ENCODE data around the gene CA11. TPM values are rescaled to one million over a fixed set of nuclear protein-coding genes. Genes with fewer than 3 reads are reported as not detected.

The CA11 gene
- total RNA-seq, 1 donor from 2014 or later = 7.8 TPM

- DNase-seq = peak; percentile 54
- H3K36me3 Mint-ChIP-seq (ENCODE audit: unreplicated experiment) = no peaks in the 10 kb centered on the region
- H3K4me3 Mint-ChIP-seq (ENCODE audit: unreplicated experiment) = peak overlapping the region; percentile 98
- TF ChIP-seq CTCF (IDR thresholded peaks at IDR 0.05; ENCODE audit: partially characterized antibody, unreplicated experiment) = no peak
- H3K27ac Mint-ChIP-seq (ENCODE audit: unreplicated experiment) = peak overlapping the region; percentile 90
- peaks cover 12% of the 10 kb centered on the region for H3K27me3 Mint-ChIP-seq (ENCODE audit: unreplicated experiment)
- peaks cover 24% of the 10 kb centered on the region for H3K4me1 Mint-ChIP-seq (ENCODE audit: low read depth, unreplicated experiment)
- H3K9me3 Mint-ChIP-seq (ENCODE audit: unreplicated experiment) = peaks cover 13% of the 10 kb centered on the region
Measured at GRCh38 chr19:48624791-48625723, 20.9 kb downstream of the CA11 start.

- DNase-seq = peak; percentile 100
- H3K36me3 Mint-ChIP-seq (ENCODE audit: unreplicated experiment) = no peaks in the 10 kb centered on the region
- peaks cover 15% of the 10 kb centered on the region for H3K9me3 Mint-ChIP-seq (ENCODE audit: unreplicated experiment)
Measured at GRCh38 chr19:48624067-48624594, 21.9 kb downstream of the CA11 start.

GRCh38 chr19:48623556-48624066 lies 22.4 kb downstream of the CA11 start:
- peaks cover 28% of the 10 kb centered on the region for H3K4me1 Mint-ChIP-seq (ENCODE audit: low read depth, unreplicated experiment)
- peaks cover 11% of the 10 kb centered on the region for H3K27me3 Mint-ChIP-seq (ENCODE audit: unreplicated experiment)
- peak overlapping the region; percentile 100 for H3K27ac Mint-ChIP-seq (ENCODE audit: unreplicated experiment)
- H3K4me3 Mint-ChIP-seq (ENCODE audit: unreplicated experiment) = peak overlapping the region; percentile 98
- H3K36me3 Mint-ChIP-seq (ENCODE audit: unreplicated experiment) = no peaks in the 10 kb centered on the region
- no peak for DNase-seq
- peaks cover 19% of the 10 kb centered on the region for H3K9me3 Mint-ChIP-seq (ENCODE audit: unreplicated experiment)
- no peak for TF ChIP-seq CTCF (IDR thresholded peaks at IDR 0.05; ENCODE audit: partially characterized antibody, unreplicated experiment)

More at GRCh38 chr19:48624067-48624594, 21.9 kb downstream of the CA11 start:
- TF ChIP-seq CTCF (IDR thresholded peaks at IDR 0.05; ENCODE audit: partially characterized antibody, unreplicated experiment) = no peak
- Mint-ChIP-seq H3K4me1 (ENCODE audit: low read depth, unreplicated experiment) (peaks cover 28% of the 10 kb centered on the region), H3K4me3 (ENCODE audit: unreplicated experiment) (peak overlapping the region; percentile 98), H3K27ac (ENCODE audit: unreplicated experiment) (peak overlapping the region; percentile 100), H3K27me3 (ENCODE audit: unreplicated experiment) (peaks cover 12% of the 10 kb centered on the region)

GRCh38 chr19:48619692-48620585 lies 26.0 kb downstream of the CA11 start:
- Mint-ChIP-seq H3K27me3 (ENCODE audit: unreplicated experiment) (peaks cover 14% of the 10 kb centered on the region), H3K9me3 (ENCODE audit: unreplicated experiment) (peaks cover 15% of the 10 kb centered on the region), H3K36me3 (ENCODE audit: unreplicated experiment) (no peaks in the 10 kb centered on the region), H3K27ac (ENCODE audit: unreplicated experiment) (peak overlapping the region; percentile 96), H3K4me1 (ENCODE audit: low read depth, unreplicated experiment) (peaks cover 26% of the 10 kb centered on the region), H3K4me3 (ENCODE audit: unreplicated experiment) (peak overlapping the region; percentile 95)
- no peak for TF ChIP-seq CTCF (IDR thresholded peaks at IDR 0.05; ENCODE audit: partially characterized antibody, unreplicated experiment)
- no peak for DNase-seq

All from glutamatergic neuron (in vitro differentiated cells).